Peyer's patch (tissue), 4 donors: Measurements from ENCODE around the gene PTGR1. TPM values are rescaled to one million over a fixed set of nuclear protein-coding genes. Genes with fewer than 3 reads are reported as not detected.
A peak's percentile ranks its signal among the peaks of the same experiment; 100 is the strongest.

Experiments used
- DNase-seq, 3 donors: peaks; one replicate each; pipeline ENCODE4 v3.0.0-alpha.2; 2017 to 2019
- H3K27ac ChIP-seq, 4 donors: fragments of 200-600 bp; sonication (generic); one replicate each; pipeline ENCODE4 v1.5.1; 2016 to 2019
- H3K27me3 ChIP-seq, 2 donors: fragments of 200-600 bp; sonication (generic); one replicate each; pipeline ENCODE4 v1.5.1; 2019
- H3K36me3 ChIP-seq, 3 donors: fragments of 200-600 bp; sonication (generic); one replicate each; pipeline ENCODE4 v1.5.1; 2016 to 2019
- H3K4me1 ChIP-seq, 4 donors: fragments of 200-600 bp; sonication (generic); one replicate each; pipeline ENCODE4 v1.5.1; 2016 to 2019
- H3K4me3 ChIP-seq, 4 donors: fragments of 200-600 bp; sonication (generic); 1 replicate in 3 of 4; 2 replicates in 1 of 4; pipeline ENCODE4 v1.5.1; 2016 to 2019; ENCODE audit warnings: mild to moderate bottlenecking in 1 of 4
- H3K9me3 ChIP-seq, 4 donors: fragments of 200-600 bp; sonication (generic); one replicate each; pipeline ENCODE4 v1.5.1; 2016 to 2019; ENCODE audit warnings: mild to moderate bottlenecking in 1 of 4
- CTCF ChIP-seq, 6 experiments: fragments of 450-650 bp in 4 of 6; fragments of 200-600 bp in 2 of 6; sonication (generic) in 1 of 6; IDR thresholded peaks; one replicate each; pipeline ENCODE4 v1.5.1; 2017 to 2019; ENCODE audit warnings: antibody characterized with exemption in 6 of 6, mild to moderate bottlenecking in 3 of 6, moderate library complexity in 1 of 6
- POLR2A ChIP-seq, 2 donors: fragments of 450-650 bp; IDR thresholded peaks; one replicate each; pipeline ENCODE4 v1.5.1; 2017; ENCODE audit warnings: antibody characterized with exemption in 2 of 2, mild to moderate bottlenecking in 2 of 2, moderate library complexity in 2 of 2
- total RNA-seq, 4 donors: library from RNA; depleted of rRNA; stranded (reverse); fragments of >200 nt; gene quantifications; one replicate each; pipeline ENCODE4 v1.1.0, GENCODE V29; 2016

The PTGR1 gene
- 100 to 1,000 TPM; 142 to 948 (median 674) TPM for total RNA-seq

DNA sequence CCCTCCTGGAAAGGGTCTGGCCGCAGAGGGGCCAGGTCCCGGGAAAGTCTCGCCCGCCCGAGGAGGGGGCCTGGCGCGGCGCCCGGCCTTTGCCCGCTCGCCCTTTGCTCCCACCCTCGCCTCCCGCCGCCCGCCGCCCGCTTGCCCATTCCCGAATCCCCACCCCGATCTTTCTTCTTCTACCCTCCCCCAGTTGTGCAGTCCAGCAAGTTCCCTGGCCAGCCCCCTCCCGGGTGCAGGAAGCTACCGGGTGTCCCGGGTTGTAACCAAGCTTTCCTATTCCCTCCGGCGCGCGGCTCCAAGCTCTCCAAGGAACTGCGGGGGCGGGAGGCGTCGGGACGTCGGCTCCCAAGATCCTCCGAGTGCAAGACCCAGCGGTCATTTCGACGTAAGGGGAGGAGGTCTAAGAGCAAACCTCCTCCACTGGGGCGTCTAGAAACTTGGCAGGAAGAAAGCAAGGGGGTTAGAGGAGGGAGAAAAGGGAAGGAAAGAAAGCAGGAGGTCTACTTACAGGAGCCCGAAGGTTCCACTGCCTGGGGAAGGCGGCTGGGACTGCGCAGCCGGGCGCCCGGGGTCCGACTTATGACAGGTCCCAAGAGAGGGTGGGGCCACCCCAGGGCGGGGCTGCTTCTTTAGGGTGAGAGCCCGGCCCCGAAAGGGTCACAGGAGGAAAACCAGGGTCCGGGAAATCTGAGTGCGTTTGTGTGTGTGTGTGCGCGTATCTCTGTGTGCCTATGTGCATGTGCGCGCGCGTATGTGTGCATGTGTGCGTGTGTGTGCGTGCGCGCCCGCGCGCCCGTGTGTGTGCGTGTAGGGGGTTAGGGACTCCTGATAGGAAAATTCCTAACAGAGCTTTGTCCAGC, at the start of gene PTGR1:
Gene PTGR1, minus strand, starts transcription at position 556 of the 863 bp plus-strand sequence. CDS start 2,225 bp downstream, outside the sequence.
- peak within 1 kb of the TSS; percentile 41 to 74 (median 64) for H3K4me3 ChIP-seq
- peaks cover 0 to 26% (median 0%) of the 10 kb centered on the region in 3 donors for H3K36me3 ChIP-seq
- DNase-seq: peak in 2 of 3 donors; percentile 83 to 87
- peak within 1 kb of the TSS; percentile 66 to 87 (median 81) for H3K27ac ChIP-seq
- no peaks in the 10 kb centered on the region for H3K27me3 ChIP-seq
- H3K9me3 ChIP-seq: no peaks in the 10 kb centered on the region
- TF ChIP-seq POLR2A (IDR thresholded peaks at IDR 0.05) (peak; percentile 73 to 85), CTCF (IDR thresholded peaks at IDR 0.05) (no peak)
- H3K4me1 ChIP-seq: peaks cover 0 to 9% (median 7%) of the 10 kb centered on the region in 4 donors

- Histone ChIP-seq H3K27me3 (no peaks in the 10 kb centered on the region), H3K27ac (no peak overlapping the region), H3K9me3 (no peaks in the 10 kb centered on the region), H3K4me1 (peaks cover 0 to 7% (median 0%) of the 10 kb centered on the region in 4 donors), H3K4me3 (no peak overlapping the region), H3K36me3 (peaks cover 0 to 40% (median 3%) of the 10 kb centered on the region in 3 donors)
- DNase-seq: no peak
- no peak for TF ChIP-seq POLR2A (IDR thresholded peaks at IDR 0.05)
- no peak for TF ChIP-seq CTCF (IDR thresholded peaks at IDR 0.05)
Observed at GRCh38 chr9:111649016-111649415, 49.6 kb upstream of the PTGR1 start.

DNA sequence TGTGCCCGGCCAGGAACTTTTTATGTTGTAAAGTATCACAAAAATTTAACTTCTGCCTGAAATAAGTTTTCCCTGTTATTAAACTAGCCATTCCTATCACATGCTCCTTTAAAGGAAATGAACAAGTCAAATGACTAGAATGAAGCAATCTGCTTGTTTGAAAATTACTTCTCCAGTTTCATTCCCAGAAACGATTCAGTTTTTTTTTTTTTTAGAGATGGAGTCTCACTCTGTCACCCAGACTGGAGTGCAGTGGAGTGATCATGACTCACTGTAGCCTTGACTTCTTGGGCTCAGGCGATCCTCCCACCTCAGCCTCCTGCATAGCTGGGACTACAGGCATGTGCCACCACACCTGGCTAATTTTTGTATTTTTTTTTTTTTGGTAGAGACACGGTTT, 48.6 kb upstream of the PTGR1 start:
- Histone ChIP-seq H3K9me3 (no peaks in the 10 kb centered on the region), H3K27me3 (no peaks in the 10 kb centered on the region), H3K4me3 (no peak overlapping the region), H3K36me3 (peaks cover 0 to 30% (median 3%) of the 10 kb centered on the region in 3 donors), H3K4me1 (peaks cover 0 to 7% (median 0%) of the 10 kb centered on the region in 4 donors), H3K27ac (no peak overlapping the region)
- no peak for DNase-seq
- no peak for TF ChIP-seq POLR2A (IDR thresholded peaks at IDR 0.05)
- no peak for TF ChIP-seq CTCF (IDR thresholded peaks at IDR 0.05)

- H3K9me3 ChIP-seq: no peaks in the 10 kb centered on the region
- peaks cover 0 to 28% (median 3%) of the 10 kb centered on the region in 3 donors for H3K36me3 ChIP-seq
- no peaks in the 10 kb centered on the region for H3K27me3 ChIP-seq
- H3K27ac ChIP-seq: no peak overlapping the region
- H3K4me3 ChIP-seq: no peak overlapping the region
- no peak for DNase-seq
- TF ChIP-seq CTCF (IDR thresholded peaks at IDR 0.05) (no peak), POLR2A (IDR thresholded peaks at IDR 0.05) (no peak)
- H3K4me1 ChIP-seq: peaks cover 0 to 7% (median 0%) of the 10 kb centered on the region in 4 donors
Observed at GRCh38 chr9:111646417-111646816, 47.0 kb upstream of the PTGR1 start.

DNA sequence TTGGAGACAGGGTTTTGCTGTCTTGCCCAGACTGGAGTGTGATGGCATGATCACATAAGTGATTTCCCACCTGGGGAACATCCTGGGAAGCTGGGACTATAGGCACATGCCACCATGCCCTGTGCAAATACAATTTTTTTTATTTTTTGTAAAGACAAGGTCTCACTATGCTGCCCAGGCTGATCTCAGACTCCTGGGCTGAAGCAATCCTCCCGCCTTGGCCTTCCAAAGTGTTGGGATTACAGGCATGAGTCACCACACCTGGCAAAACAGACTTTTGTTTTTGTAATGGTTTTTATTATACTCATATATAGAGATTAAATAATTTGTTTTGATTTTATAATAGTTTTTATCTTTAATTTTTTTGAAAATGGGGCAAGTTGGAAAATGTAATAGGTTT, 46.4 kb upstream of the PTGR1 start:
- TF ChIP-seq POLR2A (IDR thresholded peaks at IDR 0.05): no peak
- H3K36me3 ChIP-seq: peaks cover 0 to 28% (median 3%) of the 10 kb centered on the region in 3 donors
- H3K4me3 ChIP-seq: no peak overlapping the region
- H3K4me1 ChIP-seq: peaks cover 0 to 7% (median 0%) of the 10 kb centered on the region in 4 donors
- no peaks in the 10 kb centered on the region for H3K9me3 ChIP-seq
- DNase-seq: no peak
- no peak overlapping the region for H3K27ac ChIP-seq
- no peaks in the 10 kb centered on the region for H3K27me3 ChIP-seq

GRCh38 chr9:111644195-111644772, 44.8 kb upstream of the PTGR1 start:
- TF ChIP-seq CTCF (IDR thresholded peaks at IDR 0.05) (no peak), POLR2A (IDR thresholded peaks at IDR 0.05) (no peak)

More at GRCh38 chr9:111644195-111644772, 44.8 kb upstream of the PTGR1 start:
- Histone ChIP-seq H3K27ac (no peak overlapping the region), H3K4me3 (no peak overlapping the region), H3K27me3 (no peaks in the 10 kb centered on the region), H3K9me3 (no peaks in the 10 kb centered on the region), H3K36me3 (peaks cover 0 to 17% (median 3%) of the 10 kb centered on the region in 3 donors), H3K4me1 (peaks cover 0 to 7% (median 0%) of the 10 kb centered on the region in 4 donors)
- DNase-seq: no peak
